DOHH2 (cell line): ENCODE measurements around the gene KCNMA1.

Experiments
- H3F3A ChIP-seq: fragments of 200-600 bp; sonication (generic), shearing (Covaris generic); 2 replicates; pipeline ENCODE4 v1.6.0; 2016; ENCODE audit warnings: antibody characterized with exemption, mild to moderate bottlenecking; ENCODE audit not compliant: control insufficient read depth, insufficient read depth
- H3K27ac ChIP-seq: fragments of 200-600 bp; sonication (generic); 2 replicates; pipeline ENCODE4 v1.5.1; 2014; ENCODE audit warnings: low read depth, mild to moderate bottlenecking, low read length, moderate library complexity
- H3K27me3 ChIP-seq: fragments of 200-600 bp; sonication (generic); 2 replicates; pipeline ENCODE4 v1.6.1; 2014; ENCODE audit warnings: mild to moderate bottlenecking, low read length, mixed read lengths; ENCODE audit not compliant: control insufficient read depth
- H3K36me3 ChIP-seq: fragments of 200-600 bp; sonication (generic); 2 replicates; pipeline ENCODE4 v1.6.1; 2014; ENCODE audit warnings: mild to moderate bottlenecking, low read length, moderate library complexity, mixed read lengths; ENCODE audit not compliant: control insufficient read depth
- H3K4me1 ChIP-seq: fragments of 200-600 bp; sonication (generic); 2 replicates; pipeline ENCODE4 v1.6.1; 2014; ENCODE audit warnings: mild to moderate bottlenecking, low read length, mixed read lengths; ENCODE audit not compliant: control insufficient read depth
- H3K4me2 ChIP-seq: fragments of 200-600 bp; sonication (generic); 2 replicates; pipeline ENCODE4 v1.6.0; 2014; ENCODE audit warnings: mild to moderate bottlenecking, low read length, moderate library complexity
- H3K4me3 ChIP-seq: fragments of 200-600 bp; sonication (generic); 2 replicates; pipeline ENCODE4 v1.5.1; 2014; ENCODE audit warnings: mild to moderate bottlenecking, low read length, mixed read lengths
- H3K79me2 ChIP-seq: fragments of 200-600 bp; sonication (generic); 2 replicates; pipeline ENCODE4 v1.6.1; 2014; ENCODE audit warnings: mild to moderate bottlenecking, low read length, mixed read lengths; ENCODE audit not compliant: control insufficient read depth
- H3K9me2 ChIP-seq: fragments of 200-600 bp; sonication (generic); replicated peaks from 2 replicates; pipeline ENCODE4 v1.6.1; 2014; ENCODE audit warnings: mild to moderate bottlenecking, low read length, mixed read lengths; ENCODE audit not compliant: control insufficient read depth
- H3K9me3 ChIP-seq: fragments of 200-600 bp; sonication (generic); 2 replicates; pipeline ENCODE4 v1.6.1; 2014; ENCODE audit warnings: antibody characterized with exemption, low read length, mixed read lengths; ENCODE audit not compliant: control insufficient read depth, insufficient read depth
- H4K20me1 ChIP-seq: fragments of 200-600 bp; sonication (generic); 2 replicates; pipeline ENCODE4 v1.6.0; 2014; ENCODE audit warnings: low read depth, mild to moderate bottlenecking, antibody characterized with exemption, low read length, moderate library complexity; ENCODE audit not compliant: control insufficient read depth, insufficient read depth
- CTCF ChIP-seq: fragments of 200-600 bp; sonication (generic); IDR thresholded peaks from one replicate; pipeline ENCODE4 v1.5.1; 2014; ENCODE audit warnings: antibody characterized with exemption, mild to moderate bottlenecking, low read depth, low read length; ENCODE audit not compliant: poor library complexity, severe bottlenecking
- EZH2phosphoT487 ChIP-seq: fragments of 200-600 bp; sonication (generic); IDR thresholded peaks from 2 replicates; pipeline ENCODE4 v1.6.1; 2017; ENCODE audit warnings: borderline replicate concordance, mild to moderate bottlenecking, antibody characterized with exemption, low read length, moderate library complexity, mixed read lengths

Gene KCNMA1

GRCh38 chr10:77020426-77021040 lies 617.1 kb downstream of the KCNMA1 start:
- no peaks in the 10 kb centered on the region for H3F3A ChIP-seq

GRCh38 chr10:77016855-77017254 lies 620.8 kb downstream of the KCNMA1 start:
- H3K27ac ChIP-seq, result no peak overlapping the region
- H3K4me3 ChIP-seq, result no peak overlapping the region
- no peaks in the 10 kb centered on the region for H3F3A ChIP-seq
- H3K9me2 ChIP-seq, result no peaks in the 10 kb centered on the region
- H3K36me3 ChIP-seq, result no peaks in the 10 kb centered on the region
- no peaks in the 10 kb centered on the region for H3K9me3 ChIP-seq
- no peaks in the 10 kb centered on the region for H3K79me2 ChIP-seq
- no peak overlapping the region for H3K4me2 ChIP-seq
- H3K4me1 ChIP-seq, result no peaks in the 10 kb centered on the region
- H3K27me3 ChIP-seq, result no peaks in the 10 kb centered on the region
- TF ChIP-seq CTCF, result no peak
- TF ChIP-seq EZH2phosphoT487, result no peak
- no peaks in the 10 kb centered on the region for H4K20me1 ChIP-seq

More at GRCh38 chr10:77020426-77021040, 617.1 kb downstream of the KCNMA1 start:
- Histone ChIP-seq H3K27me3 (no peaks in the 10 kb centered on the region), H3K9me2 (no peaks in the 10 kb centered on the region), H3K36me3 (no peaks in the 10 kb centered on the region), H3K27ac (no peak overlapping the region), H4K20me1 (no peaks in the 10 kb centered on the region), H3K4me1 (no peaks in the 10 kb centered on the region), H3K4me3 (no peak overlapping the region), H3K9me3 (no peaks in the 10 kb centered on the region), H3K79me2 (no peaks in the 10 kb centered on the region), H3K4me2 (no peak overlapping the region)
- TF ChIP-seq CTCF (no peak), EZH2phosphoT487 (no peak)

GRCh38 chr10:77016278-77016815 lies 621.3 kb downstream of the KCNMA1 start:
- Histone ChIP-seq H3K27ac (no peak overlapping the region), H3K4me2 (no peak overlapping the region), H3K4me1 (no peaks in the 10 kb centered on the region), H3K9me3 (no peaks in the 10 kb centered on the region), H4K20me1 (no peaks in the 10 kb centered on the region), H3K4me3 (no peak overlapping the region), H3F3A (no peaks in the 10 kb centered on the region), H3K36me3 (no peaks in the 10 kb centered on the region), H3K79me2 (no peaks in the 10 kb centered on the region), H3K9me2 (no peaks in the 10 kb centered on the region), H3K27me3 (no peaks in the 10 kb centered on the region)
- TF ChIP-seq CTCF (no peak), EZH2phosphoT487 (no peak)
